PFSK-1 (cell line): ENCODE measurements around the gene REC8.

Experiments
- REST ChIP-seq, 2 experiments: IDR thresholded peaks; 2 replicates each; pipeline versions ENCODE4 v1.6.1 to v1.8.0; 2011 to 2012; ENCODE audit warnings: low read depth in 2 of 2, low read length in 2 of 2, control low read depth in 1 of 2, inconsistent platforms in 1 of 2, mild to moderate bottlenecking in 1 of 2, moderate library complexity in 1 of 2; ENCODE audit not compliant: insufficient read depth in 1 of 2
- TAF1 ChIP-seq: IDR thresholded peaks from 2 replicates; pipeline ENCODE4 v1.6.1; 2012; ENCODE audit warnings: low read length, control low read depth, borderline replicate concordance; ENCODE audit not compliant: insufficient read depth

DNA sequence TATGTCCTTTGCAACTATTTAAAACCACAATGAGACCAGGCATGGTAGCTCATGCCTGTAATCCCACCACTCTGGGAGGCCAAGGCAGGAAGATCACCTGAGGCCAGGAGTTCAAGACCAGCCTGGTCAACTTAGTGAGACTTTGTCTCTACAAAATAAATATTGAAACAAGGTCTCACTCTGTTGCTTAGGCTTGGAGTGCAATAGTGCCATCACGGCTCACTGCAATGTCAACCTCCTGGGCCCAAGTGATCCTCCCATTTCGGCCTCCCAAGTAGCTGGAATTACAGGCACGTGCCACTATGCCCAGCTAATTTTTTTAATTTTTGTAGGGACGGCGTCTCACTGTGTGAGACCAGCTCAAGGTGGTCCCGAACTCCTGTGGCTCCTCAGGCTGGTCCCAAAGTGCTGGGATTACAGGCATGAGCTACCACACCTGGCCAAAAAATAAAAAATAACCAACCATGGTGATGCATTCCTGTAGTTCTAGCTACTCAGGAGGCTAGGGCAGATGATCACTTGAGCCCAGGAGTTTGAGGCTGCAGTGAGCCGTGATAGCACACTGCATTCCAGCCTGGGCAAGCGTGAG lies 42.4 kb upstream of the REC8 start:
- TF ChIP-seq TAF1 = no peak
- no peak for TF ChIP-seq REST (IDR thresholded peaks at IDR 0.05; ENCODE audit: insufficient read depth in 1 of 2, low read depth in 2 of 2, low read length in 2 of 2)
